ENCODE results near the gene SAXO2. TPM values are rescaled to one million over a fixed set of nuclear protein-coding genes. Genes with fewer than 3 reads are reported as not detected.

Gene SAXO2
- total and polyA plus RNA-seq, 10 of the 15 experiments (the other 5 are each of a cell fraction or from before 2014, with no cell fraction given), result 0.06 to 2.3 (median 1.4) TPM

GRCh38 chr15:82231233-82231632 is 31.4 kb upstream of the SAXO2 start:
- 49% methylated on average over 2 of the region's 2 CpGs for WGBS (ENCODE audit: insufficient coverage, insufficient replicate concordance, low lambda C conversion rate, missing lambda C conversion rate)
- ChIA-PET SMC1A (ENCODE audit: uncharacterized antibody, unreplicated experiment) (no interaction called here), CTCF (no interaction called here), POLR2A (no interaction called here), RAD21 (ENCODE audit: unreplicated experiment) (no interaction called here)
- Histone ChIP-seq H3K9me3 (replicated peaks; ENCODE audit: control insufficient read depth, insufficient read depth, low read length) (no peaks in the 10 kb centered on the region), H3K27me3 (replicated peaks in 1 of 2; ENCODE audit: control insufficient read depth in 2 of 2, insufficient read depth in 2 of 2, low read length in 1 of 2) (no peaks in the 10 kb centered on the region), H2AFZ (ENCODE audit: control insufficient read depth, low read depth, low read length) (no peak overlapping the region), H3K4me2 (ENCODE audit: control insufficient read depth, insufficient read depth) (no peak overlapping the region), H3K9ac (ENCODE audit: control insufficient read depth, insufficient read depth, low read length) (no peak overlapping the region), H3K4me3 (no peak overlapping the region), H3K27ac (ENCODE audit: control insufficient read depth, insufficient read depth) (no peak overlapping the region), H3K36me3 (ENCODE audit: control insufficient read depth in 2 of 2, insufficient read depth in 2 of 2, low read length in 1 of 2) (peaks cover 0 to 2% of the 10 kb centered on the region in 2 experiments; a peak in 3 of 4 replicates), H4K20me1 (ENCODE audit: control insufficient read depth, insufficient read depth) (no peaks in the 10 kb centered on the region), H3K79me2 (ENCODE audit: control insufficient read depth, insufficient read depth, low read length) (no peaks in the 10 kb centered on the region), H3K4me1 (ENCODE audit: control insufficient read depth, insufficient read depth, low read length) (no peaks in the 10 kb centered on the region)
- DNase-seq (ENCODE audit: low read depth, low spot score), result no peak
- in situ Hi-C loops (cut with MboI), result no loop called here
- intact Hi-C loops (cut with micrococcal nuclease; ENCODE audit: unreplicated experiment), result no loop called here
- no peak for TF ChIP-seq BRCA1 (IDR thresholded peaks at IDR 0.05; ENCODE audit: low read depth, low read length)
- TF ChIP-seq EGR1 (IDR thresholded peaks at IDR 0.05; ENCODE audit: borderline replicate concordance in 1 of 2, low read depth in 2 of 2, low read length in 2 of 2), result no peak
- no peak for TF ChIP-seq CBFB (IDR thresholded peaks at IDR 0.05; ENCODE audit: low read depth)
- no peak for TF ChIP-seq SMARCA5 (IDR thresholded peaks at IDR 0.05)
- no peak for TF ChIP-seq SIN3A (IDR thresholded peaks at IDR 0.05; ENCODE audit: low read depth, low read length)
- no peak for FAIRE-seq
- BruUV-seq (replicated peaks), result no TSS peak
- no peak for ATAC-seq

- ATAC-seq, result no peak
Observed at GRCh38 chr15:82231842-82232241, 30.8 kb upstream of the SAXO2 start.

More at GRCh38 chr15:82231842-82232241, 30.8 kb upstream of the SAXO2 start:
- peaks cover 0 to 2% of the 10 kb centered on the region in 2 experiments; a peak in 2 of 4 replicates for H3K36me3 ChIP-seq (ENCODE audit: control insufficient read depth in 2 of 2, insufficient read depth in 2 of 2, low read length in 1 of 2)
- 100% methylated on average over 2 of the region's 2 CpGs for WGBS (ENCODE audit: insufficient coverage, insufficient replicate concordance, low lambda C conversion rate, missing lambda C conversion rate)
- DNase-seq (ENCODE audit: low read depth, low spot score) (no peak), FAIRE-seq (no peak)
- intact Hi-C loops (cut with micrococcal nuclease; ENCODE audit: unreplicated experiment), result no loop called here
- BruUV-seq (replicated peaks), result no TSS peak
- SMC1A ChIA-PET (ENCODE audit: uncharacterized antibody, unreplicated experiment), result no interaction called here
- no peak overlapping the region for H2AFZ ChIP-seq (ENCODE audit: control insufficient read depth, low read depth, low read length)
- H3K4me1 ChIP-seq (ENCODE audit: control insufficient read depth, insufficient read depth, low read length), result no peaks in the 10 kb centered on the region
- no peak for TF ChIP-seq BCL3 (IDR thresholded peaks at IDR 0.05; ENCODE audit: borderline replicate concordance, insufficient read depth, low read depth, low read length, poor library complexity, severe bottlenecking)
- no peak for TF ChIP-seq SP1 (IDR thresholded peaks at IDR 0.05; ENCODE audit: low read depth, low read length)
- no peak for TF ChIP-seq MAX (IDR thresholded peaks at IDR 0.05; ENCODE audit: low read depth, low read length)
- no peak for TF ChIP-seq NFIC (IDR thresholded peaks at IDR 0.05; ENCODE audit: low read depth, low read length)
- TF ChIP-seq NR2C2 (IDR thresholded peaks at IDR 0.05; ENCODE audit: borderline replicate concordance, control insufficient read depth, insufficient read length, low read depth), result no peak
- H3K79me2 ChIP-seq (ENCODE audit: control insufficient read depth, insufficient read depth, low read length), result no peaks in the 10 kb centered on the region
- in situ Hi-C loops (cut with MboI), result no loop called here
- POLR2A ChIA-PET, result no interaction called here
- no peak overlapping the region for H3K27ac ChIP-seq (ENCODE audit: control insufficient read depth, insufficient read depth)
- no peak overlapping the region for H3K4me3 ChIP-seq
- RAD21 ChIA-PET (ENCODE audit: unreplicated experiment), result no interaction called here
- no peaks in the 10 kb centered on the region for H4K20me1 ChIP-seq (ENCODE audit: control insufficient read depth, insufficient read depth)
- H3K9me3 ChIP-seq (replicated peaks; ENCODE audit: control insufficient read depth, insufficient read depth, low read length), result no peaks in the 10 kb centered on the region
- CTCF ChIA-PET, result no interaction called here
- H3K27me3 ChIP-seq (replicated peaks in 1 of 2; ENCODE audit: control insufficient read depth in 2 of 2, insufficient read depth in 2 of 2, low read length in 1 of 2), result no peaks in the 10 kb centered on the region
- no peak overlapping the region for H3K9ac ChIP-seq (ENCODE audit: control insufficient read depth, insufficient read depth, low read length)
- H3K4me2 ChIP-seq (ENCODE audit: control insufficient read depth, insufficient read depth), result no peak overlapping the region
